ENCODE measurements around the gene LMNTD2. TPM values are rescaled to one million over a fixed set of nuclear protein-coding genes. Genes with fewer than 3 reads are reported as not detected.

Gene LMNTD2
- total and polyA plus RNA-seq, 2 donors (not counting 3 experiments of a cell fraction or from before 2014, with no cell fraction given), result 2.1 to 2.6 TPM

DNA sequence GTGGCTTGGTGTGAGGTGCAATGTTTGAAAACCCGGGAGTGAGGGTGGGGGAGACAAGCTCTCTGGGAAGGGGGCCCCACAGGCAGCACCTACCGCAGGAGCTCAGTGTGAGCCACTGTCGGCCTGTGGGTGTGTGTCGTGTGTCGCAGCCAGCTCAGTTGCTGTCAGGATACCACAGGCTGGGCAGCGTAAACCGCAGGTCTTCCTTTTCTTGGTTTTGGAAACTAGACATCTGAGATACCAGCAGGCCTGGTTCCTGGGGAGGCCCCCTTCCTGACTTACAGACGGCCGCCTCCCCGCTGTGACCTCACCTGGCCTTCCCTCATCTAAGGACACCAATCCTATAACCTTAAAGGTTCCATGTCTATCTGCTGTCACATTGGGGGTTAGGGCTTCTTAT is 35.8 kb upstream of the LMNTD2 start:
- TF ChIP-seq POLR2AphosphoS5 (IDR thresholded peaks at IDR 0.05; ENCODE audit: insufficient read depth, low read depth, low read length) (no peak), MAX (IDR thresholded peaks at IDR 0.05; ENCODE audit: insufficient read depth, insufficient read length) (no peak), POLR2A (IDR thresholded peaks at IDR 0.05; ENCODE audit: low read depth, low read length) (no peak), GATA2 (IDR thresholded peaks at IDR 0.05; ENCODE audit: insufficient read depth, insufficient read length, low read depth, low read length) (no peak), MYC (IDR thresholded peaks at IDR 0.05; ENCODE audit: low read depth, low read length) (no peak), JUN (IDR thresholded peaks at IDR 0.05; ENCODE audit: borderline replicate concordance, insufficient read depth, insufficient read length, low read depth) (no peak), FOS (IDR thresholded peaks at IDR 0.05; ENCODE audit: borderline replicate concordance, insufficient read depth, low read length) (no peak), EZH2 (IDR thresholded peaks at IDR 0.05; ENCODE audit: borderline replicate concordance, low read depth, low read length, severe bottlenecking) (no peak)
- TF ChIP-seq, protein P1, sequence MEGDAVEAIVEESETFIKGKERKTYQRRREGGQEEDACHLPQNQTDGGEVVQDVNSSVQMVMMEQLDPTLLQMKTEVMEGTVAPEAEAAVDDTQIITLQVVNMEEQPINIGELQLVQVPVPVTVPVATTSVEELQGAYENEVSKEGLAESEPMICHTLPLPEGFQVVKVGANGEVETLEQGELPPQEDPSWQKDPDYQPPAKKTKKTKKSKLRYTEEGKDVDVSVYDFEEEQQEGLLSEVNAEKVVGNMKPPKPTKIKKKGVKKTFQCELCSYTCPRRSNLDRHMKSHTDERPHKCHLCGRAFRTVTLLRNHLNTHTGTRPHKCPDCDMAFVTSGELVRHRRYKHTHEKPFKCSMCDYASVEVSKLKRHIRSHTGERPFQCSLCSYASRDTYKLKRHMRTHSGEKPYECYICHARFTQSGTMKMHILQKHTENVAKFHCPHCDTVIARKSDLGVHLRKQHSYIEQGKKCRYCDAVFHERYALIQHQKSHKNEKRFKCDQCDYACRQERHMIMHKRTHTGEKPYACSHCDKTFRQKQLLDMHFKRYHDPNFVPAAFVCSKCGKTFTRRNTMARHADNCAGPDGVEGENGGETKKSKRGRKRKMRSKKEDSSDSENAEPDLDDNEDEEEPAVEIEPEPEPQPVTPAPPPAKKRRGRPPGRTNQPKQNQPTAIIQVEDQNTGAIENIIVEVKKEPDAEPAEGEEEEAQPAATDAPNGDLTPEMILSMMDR (IDR thresholded peaks at IDR 0.05; ENCODE audit: extremely low read depth in 1 of 2, insufficient read depth in 1 of 2, low read depth in 1 of 2, low read length in 2 of 2), result no peak
- intact Hi-C loops (cut with micrococcal nuclease) (no loop called here), dilution Hi-C loops (cut with MboI; ENCODE audit: extremely low pct_ligation_motif_present, low sequenced_read_pairs) (no loop called here)
- Histone ChIP-seq H3K79me2 (ENCODE audit: control insufficient read depth, insufficient read depth, low read length) (no peaks in the 10 kb centered on the region), H3K4me3 (replicated peaks in 1 of 3; ENCODE audit: insufficient read depth in 1 of 3, low read depth in 1 of 3, low read length in 3 of 3) (no peak overlapping the region), H3K36me3 (ENCODE audit: control insufficient read depth in 2 of 2, extremely low read depth in 1 of 2, insufficient read depth in 2 of 2, low read length in 2 of 2) (peaks cover 22 to 54% of the 10 kb centered on the region in 2 experiments), H3K9ac (replicated peaks; ENCODE audit: extremely low read depth, insufficient read depth, low read length) (no peak overlapping the region), H2AFZ (ENCODE audit: low read depth, low read length) (no peak overlapping the region), H4K20me1 (replicated peaks; ENCODE audit: control insufficient read depth, extremely low read depth, insufficient read depth, low read length) (no peaks in the 10 kb centered on the region), H3K9me1 (replicated peaks; ENCODE audit: control insufficient read depth, extremely low read depth, insufficient read depth, low read length) (no peaks in the 10 kb centered on the region), H3K27me3 (ENCODE audit: control insufficient read depth in 2 of 2, insufficient read depth in 2 of 2, low read length in 2 of 2) (no peaks in the 10 kb centered on the region), H3K27ac (ENCODE audit: insufficient read depth, low read depth, low read length) (no peak overlapping the region), H3K4me1 (ENCODE audit: control insufficient read depth, extremely low read depth, insufficient read depth, low read length) (no peaks in the 10 kb centered on the region), H3K4me2 (ENCODE audit: insufficient read depth, low read length) (no peak overlapping the region), H3K9me3 (replicated peaks; ENCODE audit: control insufficient read depth, insufficient read depth, low read length) (no peaks in the 10 kb centered on the region)
- ChIA-PET CTCF (no interaction called here), POLR2A (interaction anchor here (0.6 kb wide), 1 partner anchor 142 kb away, joined by 4 read pairs; no protein-coding TSS in a partner anchor)
- BruUV-seq (replicated peaks), result no TSS peak
- DNase-seq (ENCODE audit: low read depth, low spot score) (no peak), FAIRE-seq (no peak)
